CD14-positive monocyte (primary cell): ENCODE measurements around the gene IL34. TPM values are rescaled to one million over a fixed set of nuclear protein-coding genes. Genes with fewer than 3 reads are reported as not detected.

Experiments
- DNase-seq, 3 donors: peaks; one replicate each; pipeline ENCODE4 v3.0.0-alpha.2; 2011 to 2022
- H2AFZ ChIP-seq: 2 replicates; pipeline ENCODE4 v1.6.0; 2012; ENCODE audit warnings: mild to moderate bottlenecking, low read depth, low read length, inconsistent platforms; ENCODE audit not compliant: insufficient read depth, poor library complexity, severe bottlenecking
- H3K27ac ChIP-seq, 2 donors: 1 replicate in 1 of 2; 2 replicates in 1 of 2; pipeline ENCODE4 v1.5.1; 2012 to 2013; ENCODE audit warnings: low read length in 2 of 2, control low read depth in 1 of 2, inconsistent platforms in 1 of 2, low read depth in 1 of 2, mild to moderate bottlenecking in 1 of 2
- H3K27me3 ChIP-seq, 2 donors: one replicate each; pipeline versions ENCODE4 v1.6.0 to v1.6.1; 2011 to 2013; ENCODE audit warnings: low read length in 2 of 2; ENCODE audit not compliant: control insufficient read depth in 2 of 2, insufficient read depth in 2 of 2
- H3K36me3 ChIP-seq, 2 donors: replicated peaks in 1 of 2; 1 replicate in 1 of 2; 2 replicates in 1 of 2; pipeline versions ENCODE4 v1.5.1 to v1.6.1; 2012 to 2013; ENCODE audit warnings: low read length in 2 of 2, control low read depth in 1 of 2, inconsistent platforms in 1 of 2, mild to moderate bottlenecking in 1 of 2; ENCODE audit not compliant: insufficient read depth in 2 of 2, control insufficient read depth in 1 of 2
- H3K4me1 ChIP-seq, 2 donors: 1 replicate in 1 of 2; 2 replicates in 1 of 2; pipeline versions ENCODE4 v1.5.1 to v1.6.1; 2012 to 2013; ENCODE audit warnings: low read length in 2 of 2, control low read depth in 1 of 2, inconsistent platforms in 1 of 2, mild to moderate bottlenecking in 1 of 2, moderate library complexity in 1 of 2; ENCODE audit not compliant: insufficient read depth in 2 of 2, control insufficient read depth in 1 of 2
- H3K4me2 ChIP-seq: replicated peaks from 2 replicates; pipeline ENCODE3; 2012; ENCODE audit warnings: low read length, moderate library complexity, mild to moderate bottlenecking; ENCODE audit not compliant: poor library complexity, severe bottlenecking; ENCODE audit errors: extremely low read depth
- H3K4me3 ChIP-seq, 3 experiments: fragments of 200-600 bp in 1 of 3; sonication (generic) in 1 of 3; replicated peaks in 1 of 3; 1 replicate in 2 of 3; 2 replicates in 1 of 3; pipeline ENCODE4 v1.5.1; 2011 to 2013; ENCODE audit warnings: low read length in 3 of 3, mild to moderate bottlenecking in 3 of 3, control low read depth in 2 of 3, low read depth in 2 of 3, inconsistent platforms in 1 of 3, moderate library complexity in 1 of 3
- H3K79me2 ChIP-seq: 2 replicates; pipeline ENCODE4 v1.6.0; 2012; ENCODE audit warnings: mild to moderate bottlenecking, control low read depth, inconsistent platforms, low read length, moderate library complexity; ENCODE audit not compliant: insufficient read depth
- H3K9ac ChIP-seq: 2 replicates; pipeline ENCODE4 v1.6.0; 2017; ENCODE audit warnings: low read length, mild to moderate bottlenecking; ENCODE audit not compliant: insufficient read depth, poor library complexity, severe bottlenecking
- H3K9me3 ChIP-seq, 2 donors: replicated peaks in 1 of 2; 1 replicate in 1 of 2; 2 replicates in 1 of 2; pipeline versions ENCODE4 v1.5.1 to v1.6.1; 2012 to 2013; ENCODE audit warnings: low read length in 2 of 2, control low read depth in 1 of 2; ENCODE audit not compliant: control insufficient read depth in 1 of 2, insufficient read depth in 1 of 2
- H4K20me1 ChIP-seq: 2 replicates; pipeline ENCODE4 v1.6.0; 2012; ENCODE audit warnings: mild to moderate bottlenecking, low read length, control low read depth, moderate library complexity; ENCODE audit not compliant: insufficient read depth
- H3K27ac Mint-ChIP-seq, 7 donors: one replicate each; pipeline ENCODE4 v1.8.0; 2020; ENCODE audit warnings: mild to moderate bottlenecking in 7 of 7, mixed read lengths in 7 of 7, moderate library complexity in 6 of 7, inconsistent platforms in 2 of 7
- H3K27me3 Mint-ChIP-seq, 3 donors: one replicate each; pipeline ENCODE4 v1.8.0; 2021 to 2022; ENCODE audit warnings: low read depth in 3 of 3, mild to moderate bottlenecking in 3 of 3, mixed read lengths in 3 of 3, moderate library complexity in 3 of 3, inconsistent platforms in 1 of 3
- H3K36me3 Mint-ChIP-seq, 2 donors: one replicate each; pipeline ENCODE4 v1.8.0; 2020; ENCODE audit warnings: mixed read lengths in 2 of 2, inconsistent platforms in 1 of 2, mild to moderate bottlenecking in 1 of 2
- H3K4me1 Mint-ChIP-seq: one replicate; pipeline ENCODE4 v1.8.0; 2020; ENCODE audit warnings: mild to moderate bottlenecking, mixed read lengths
- H3K4me3 Mint-ChIP-seq, 2 donors: one replicate each; pipeline ENCODE4 v1.8.0; 2020; ENCODE audit warnings: mild to moderate bottlenecking in 2 of 2, mixed read lengths in 2 of 2, moderate library complexity in 1 of 2
- H3K9me3 Mint-ChIP-seq, 7 donors: one replicate each; pipeline ENCODE4 v1.8.0; 2020 to 2022; ENCODE audit warnings: mixed read lengths in 7 of 7, mild to moderate bottlenecking in 6 of 7, moderate library complexity in 6 of 7, inconsistent platforms in 2 of 7
- WGBS: methylation state at CpG from one replicate; pipeline ENCODE4 v1.1.5; 2013; ENCODE audit warnings: missing lambda C conversion rate; ENCODE audit not compliant: insufficient coverage; 5-methylcytosine and 5-hydroxymethylcytosine counted together
- intact Hi-C, 2 donors: fragments of 100-400 bp; cut with micrococcal nuclease; formaldehyde crosslinking; loops; one replicate each; pipeline versions ENCODE4 v1.15.0 to v1.15.1; 2023
- polyA plus RNA-seq, 3 donors: library from polyadenylated mRNA; depleted of rRNA in 1 of 3; unstranded in 2 of 3; stranded (reverse) in 1 of 3; fragments of 300-500 nt in 2 of 3; fragments of >200 nt in 1 of 3; fragmentation: Illumina TruSeq in 2 of 3; gene quantifications; 1 replicate in 2 of 3; 2 replicates in 1 of 3; pipeline ENCODE4 v1.2.3, GENCODE V29; 2012 to 2021
- TF ChIP-seq, protein P1 (sequence below): fragments of 200-600 bp; IDR thresholded peaks from one replicate; pipeline ENCODE4 v1.8.0; 2022; ENCODE audit warnings: antibody characterized with exemption, mild to moderate bottlenecking

The IL34 gene
- polyA plus RNA-seq, 3 donors: not detected

- no peak for DNase-seq
- no peak overlapping the region for H3K27ac Mint-ChIP-seq
These were observed 50.0 kb downstream of the IL34 start for GRCh38 chr16:70696355-70696754.

GRCh38 chr16:70696952-70697593, 50.7 kb downstream of the IL34 start:
- intact Hi-C loops: no loop called here
- H2AFZ ChIP-seq: no peak overlapping the region
- no peaks in the 10 kb centered on the region for H3K27me3 ChIP-seq
- DNase-seq: no peak
- TF ChIP-seq, protein P1, sequence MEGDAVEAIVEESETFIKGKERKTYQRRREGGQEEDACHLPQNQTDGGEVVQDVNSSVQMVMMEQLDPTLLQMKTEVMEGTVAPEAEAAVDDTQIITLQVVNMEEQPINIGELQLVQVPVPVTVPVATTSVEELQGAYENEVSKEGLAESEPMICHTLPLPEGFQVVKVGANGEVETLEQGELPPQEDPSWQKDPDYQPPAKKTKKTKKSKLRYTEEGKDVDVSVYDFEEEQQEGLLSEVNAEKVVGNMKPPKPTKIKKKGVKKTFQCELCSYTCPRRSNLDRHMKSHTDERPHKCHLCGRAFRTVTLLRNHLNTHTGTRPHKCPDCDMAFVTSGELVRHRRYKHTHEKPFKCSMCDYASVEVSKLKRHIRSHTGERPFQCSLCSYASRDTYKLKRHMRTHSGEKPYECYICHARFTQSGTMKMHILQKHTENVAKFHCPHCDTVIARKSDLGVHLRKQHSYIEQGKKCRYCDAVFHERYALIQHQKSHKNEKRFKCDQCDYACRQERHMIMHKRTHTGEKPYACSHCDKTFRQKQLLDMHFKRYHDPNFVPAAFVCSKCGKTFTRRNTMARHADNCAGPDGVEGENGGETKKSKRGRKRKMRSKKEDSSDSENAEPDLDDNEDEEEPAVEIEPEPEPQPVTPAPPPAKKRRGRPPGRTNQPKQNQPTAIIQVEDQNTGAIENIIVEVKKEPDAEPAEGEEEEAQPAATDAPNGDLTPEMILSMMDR: no peak
- peaks cover 38 to 58% of the 10 kb centered on the region in 2 donors for H3K36me3 ChIP-seq
- H3K79me2 ChIP-seq: no peaks in the 10 kb centered on the region
- peaks cover 31% of the 10 kb centered on the region for H3K4me1 Mint-ChIP-seq
- peaks cover 0 to 1% (median 0%) of the 10 kb centered on the region in 3 donors for H3K27me3 Mint-ChIP-seq
- no peaks in the 10 kb centered on the region for H3K9me3 ChIP-seq
- no peak overlapping the region for H3K9ac ChIP-seq
- WGBS: 3% methylated on average over 8 of the region's 19 CpGs
- H3K4me1 ChIP-seq: peaks cover 15 to 18% of the 10 kb centered on the region in 2 donors
- H3K4me3 ChIP-seq: no peak overlapping the region
- H3K27ac ChIP-seq: no peak overlapping the region
- peaks cover 0 to 1% (median 0%) of the 10 kb centered on the region in 7 donors for H3K9me3 Mint-ChIP-seq
- peak overlapping the region in 4 of 7 donors; percentile 3 to 55 (median 30) for H3K27ac Mint-ChIP-seq
- peaks cover 31 to 58% of the 10 kb centered on the region in 2 donors for H3K36me3 Mint-ChIP-seq
- H3K4me2 ChIP-seq: no peak overlapping the region
- peaks cover 6% of the 10 kb centered on the region for H4K20me1 ChIP-seq
- H3K4me3 Mint-ChIP-seq: no peak overlapping the region

More at GRCh38 chr16:70696355-70696754, 50.0 kb downstream of the IL34 start:
- H3K36me3 ChIP-seq: peaks cover 38 to 65% of the 10 kb centered on the region in 2 donors
- Mint-ChIP-seq H3K9me3 (peaks cover 0 to 1% (median 0%) of the 10 kb centered on the region in 7 donors), H3K4me3 (no peak overlapping the region), H3K36me3 (peaks cover 31 to 64% of the 10 kb centered on the region in 2 donors), H3K27me3 (peaks cover 0 to 1% (median 0%) of the 10 kb centered on the region in 3 donors), H3K4me1 (peaks cover 25% of the 10 kb centered on the region)
- no peaks in the 10 kb centered on the region for H3K27me3 ChIP-seq
- intact Hi-C loops: no loop called here
- H3K4me2 ChIP-seq: no peak overlapping the region
- TF ChIP-seq, protein P1: no peak
- H3K9me3 ChIP-seq: no peaks in the 10 kb centered on the region
- no peak overlapping the region for H3K27ac ChIP-seq
- H3K79me2 ChIP-seq: no peaks in the 10 kb centered on the region
- no peak overlapping the region for H2AFZ ChIP-seq
- 98% methylated on average over 4 of the region's 8 CpGs for WGBS
- peaks cover 6% of the 10 kb centered on the region for H4K20me1 ChIP-seq
- peaks cover 15 to 18% of the 10 kb centered on the region in 2 donors for H3K4me1 ChIP-seq
- H3K4me3 ChIP-seq: no peak overlapping the region
- H3K9ac ChIP-seq: no peak overlapping the region
